ENCODE results near the gene COX17. TPM values are rescaled to one million over a fixed set of nuclear protein-coding genes. Genes with fewer than 3 reads are reported as not detected.

Gene COX17
- total and polyA plus RNA-seq, 9 of the 15 experiments (the other 6 are each of a cell fraction or from before 2014, with no cell fraction given): 29.1 to 167 (median 60.6) TPM

- in situ Hi-C loops (cut with MboI) (no loop called here), intact Hi-C loops (cut with micrococcal nuclease) (loop anchor here (5.0 kb wide), 1 partner anchor 39 kb away; the partner anchor contains the start of gene COX17)
- no TSS peak for BruUV-seq (replicated peaks)
- Histone ChIP-seq H3K9me3 (replicated peaks; ENCODE audit: control insufficient read depth, insufficient read depth, low read depth, low read length) (no peaks in the 10 kb centered on the region), H3K9ac (ENCODE audit: insufficient read depth in 1 of 2, low read depth in 2 of 2, low read length in 2 of 2) (no peak overlapping the region), H3K79me2 (ENCODE audit: control insufficient read depth, insufficient read depth, low read length) (no peaks in the 10 kb centered on the region), H3K9me1 (ENCODE audit: control insufficient read depth, insufficient read depth, low read length) (peaks cover 3% of the 10 kb centered on the region), H3K36me3 (ENCODE audit: control insufficient read depth, insufficient read depth, low read length) (no peaks in the 10 kb centered on the region), H4K20me1 (replicated peaks; ENCODE audit: control insufficient read depth, insufficient read depth, low read length) (no peaks in the 10 kb centered on the region), H3K4me1 (replicated peaks in 1 of 2; ENCODE audit: control insufficient read depth in 2 of 2, insufficient read depth in 2 of 2, low read length in 2 of 2) (peaks cover 8 to 42% of the 10 kb centered on the region in 2 experiments), H3K27me3 (ENCODE audit: control insufficient read depth in 2 of 2, insufficient read depth in 2 of 2, low read length in 2 of 2) (no peaks in the 10 kb centered on the region), H3K4me2 (ENCODE audit: insufficient read depth, low read length) (peak overlapping the region; percentile 22; the same call in 1 of the 2 replicates), H3K27ac (ENCODE audit: extremely low read depth, low read depth, low read length) (peak overlapping the region; percentile 83; the same call in 2 of the 3 replicates), H2AFZ (ENCODE audit: low read depth, low read length) (peak overlapping the region; percentile 79), H3K4me3 (no peak overlapping the region)
- CTCF ChIA-PET (ENCODE audit: low intra/inter-chr PET ratio): no interaction called here
- FAIRE-seq: no peak
- ATAC-seq: peak; percentile 29; the same call in 2 of the 3 replicates
- WGBS (ENCODE audit: insufficient coverage, low coverage, missing lambda C conversion rate): 29% methylated on average over 3 of the region's 3 CpGs
- POLR2A ChIA-PET: interaction anchor here (1.6 kb wide), 1 partner anchor 20 kb away, joined by 3 read pairs; no protein-coding TSS in a partner anchor
- DNase-seq (ENCODE audit: extremely low read depth in 1 of 4, low spot score in 3 of 4): peak in 2 of 4 experiments; percentile 16 to 50
- TF ChIP-seq BRD9 (IDR thresholded peaks at IDR 0.05; ENCODE audit: low read depth, partially characterized antibody): no peak
- TF ChIP-seq ZNF592 (IDR thresholded peaks at IDR 0.05): peak; percentile 60; the same call in 1 of the 2 replicates
- TF ChIP-seq ZNF384 (IDR thresholded peaks at IDR 0.05; ENCODE audit: low read depth, low read length): peak; percentile 84
- TF ChIP-seq FOXA3 (CRISPR knock-in tag; conservative IDR thresholded peaks at IDR 0.05 in 1 of 2, IDR thresholded peaks at IDR 0.05 in 1 of 2): 0 out of 4 replicates have a peak, but pooled peaks of 1 of the 2 experiments have one; percentile 6
- no peak for TF ChIP-seq TAF9B (IDR thresholded peaks at IDR 0.05; ENCODE audit: partially characterized antibody)
- TF ChIP-seq ARID1B (IDR thresholded peaks at IDR 0.05): peak; percentile 67
- TF ChIP-seq PTRF (tag; IDR thresholded peaks at IDR 0.05): 0 out of 2 replicates have a peak, but pooled peaks have one; percentile 20
- TF ChIP-seq LEF1 (IDR thresholded peaks at IDR 0.05): peak; percentile 41; the same call in 1 of the 2 replicates
- TF ChIP-seq ZFX (CRISPR knock-in tag; IDR thresholded peaks at IDR 0.05): peak; percentile 47; the same call in 1 of the 2 replicates
- TF ChIP-seq TBL1XR1 (IDR thresholded peaks at IDR 0.05; ENCODE audit: low read length in 2 of 2): peak in 1 of 2 experiments; percentile 15; a peak in 1 of 4 replicates
- peak; percentile 89; the same call in 1 of the 2 replicates for TF ChIP-seq MEF2D (tag; conservative IDR thresholded peaks at IDR 0.05; ENCODE audit: low read depth)
- TF ChIP-seq IRF9 (tag; IDR thresholded peaks at IDR 0.05): 0 out of 2 replicates have a peak, but pooled peaks have one; percentile 13
- TF ChIP-seq E2F6 (IDR thresholded peaks at IDR 0.05; ENCODE audit: borderline replicate concordance in 1 of 2, extremely low read depth in 1 of 2, insufficient read depth in 1 of 2, insufficient read length in 1 of 2, low read depth in 1 of 2, low read length in 1 of 2, poor library complexity in 1 of 2, severe bottlenecking in 1 of 2): no peak
- peak; percentile 27 for TF ChIP-seq ELF1 (tag; IDR thresholded peaks at IDR 0.05)
These were observed 39.3 kb downstream of the COX17 start for GRCh38 chr3:119637679-119638477.
